Heart right ventricle (tissue), 16 donors: Measurements from ENCODE around the gene ZNF81. TPM values are rescaled to one million over a fixed set of nuclear protein-coding genes. Genes with fewer than 3 reads are reported as not detected.
"Not testable (repeated sequence)": the region's sequence is repeated elsewhere in the genome, so short reads cannot be mapped to it uniquely, and the experiment has no call there.

Source experiments
- ATAC-seq, 8 donors: fragments of 200-7000 bp; cut with Tn5 transposase; one replicate each; pipeline ENCODE4 v1.9.1; 2020; ENCODE audit warnings: mild to moderate bottlenecking in 8 of 8, moderate library complexity in 8 of 8, moderate number of reproducible peaks in 1 of 8
- DNase-seq, 2 donors: peaks; one replicate each; pipeline ENCODE4 v3.0.0-alpha.2; 2020
- H3K27ac ChIP-seq, 10 donors: fragments of 200-600 bp; sonication (generic) in 2 of 10; one replicate each; pipeline versions ENCODE4 v1.5.0 to v1.8.0; 2020 to 2022; ENCODE audit warnings: mild to moderate bottlenecking in 3 of 10
- H3K27me3 ChIP-seq, 7 donors: fragments of 200-600 bp; one replicate each; pipeline ENCODE4 v1.8.0; 2021 to 2022; ENCODE audit warnings: mild to moderate bottlenecking in 2 of 7
- H3K36me3 ChIP-seq, 9 donors: fragments of 200-600 bp; sonication (generic) in 1 of 9; one replicate each; pipeline versions ENCODE4 v1.5.0 to v1.8.0; 2020 to 2022; ENCODE audit warnings: mild to moderate bottlenecking in 2 of 9
- H3K4me1 ChIP-seq, 9 donors: fragments of 200-600 bp; sonication (generic) in 1 of 9; one replicate each; pipeline versions ENCODE4 v1.5.0 to v1.8.0; 2020 to 2022; ENCODE audit warnings: mild to moderate bottlenecking in 4 of 9
- H3K4me3 ChIP-seq, 10 donors: fragments of 200-600 bp; sonication (generic) in 2 of 10; one replicate each; pipeline versions ENCODE4 v1.5.0 to v1.8.0; 2020 to 2022; ENCODE audit warnings: mild to moderate bottlenecking in 7 of 10, moderate library complexity in 2 of 10
- H3K9me3 ChIP-seq, 11 donors: fragments of 200-600 bp in 10 of 11; sonication (generic) in 2 of 11; one replicate each; pipeline versions ENCODE4 v1.5.0 to v1.8.0; 2013 to 2022; ENCODE audit warnings: mild to moderate bottlenecking in 2 of 11, control low read depth in 1 of 11, moderate library complexity in 1 of 11
- CTCF ChIP-seq, 9 donors: fragments of 200-600 bp; sonication (generic) in 2 of 9; IDR thresholded peaks; one replicate each; pipeline versions ENCODE4 v1.5.0 to v1.8.0; 2021 to 2022; ENCODE audit warnings: antibody characterized with exemption in 9 of 9, mild to moderate bottlenecking in 5 of 9, moderate library complexity in 1 of 9
- WGBS, 2 donors: extraction: QIAGEN DNeasy Blood & Tissue Kit; methylation state at CpG; one replicate each; pipeline ENCODE4 v1.1.7; 2013; ENCODE audit warnings: inconsistent platforms in 1 of 2; 5-methylcytosine and 5-hydroxymethylcytosine counted together
- intact Hi-C, 10 donors: fragments of 100-400 bp; cut with DNase I; formaldehyde crosslinking; loops; one replicate each; pipeline versions ENCODE4 v1.11.1 to v1.14.2; 2022
- polyA plus RNA-seq, 2 donors: library from polyadenylated mRNA; stranded (reverse); fragments of 200-250 nt; gene quantifications; one replicate each; pipeline ENCODE4 v1.2.3, GENCODE V29; 2013
- total RNA-seq, 10 donors: library from RNA; stranded (reverse); fragmentation: NEBNext Ultra II Directional in 3 of 10; extraction: Animal tissue kit (Norgen Biotek cat#: 25700) in 3 of 10; gene quantifications; one replicate each; pipeline versions ENCODE4 v1.2.1 to v1.2.4, GENCODE V29; 2021 to 2023
- donor health status: Arrhythmogenic right ventricular cardiomyopathy.
- donor health status: ischemic (EF 13 %, LVEDD 7.1; RV severe dilation, severe dysfunction).
- donor health status: healthy with polysubstance abuse.
- donor health status: DM: no; HTN: yes; CAD: no.
- donor health status: DM: no; HTN: no; CAD: no.
- donor health status: ischemic (EF 25% LVEDD 6.9; RV normal size, moderate dysfunction).
- donor health status: ischemic (EF 25% LVEDD 5.7; RV mildly dilated, moderate dysfunction).
- donor health status: healthy.
- donor health status: DM: yes; HTN: yes; CAD: no.
- donor health status: Ischemic cardiomyopathy.
- donor health status: ischemic (EF 35%, LVEDD 5.7; RV mildly dilated, moderate dysfunction).
- donor health status: nonischemic (EF 11% LVEDD 7.7; RV severe dilation, severe dysfunction).
- donor health status: DM: yes; HTN: yes; CAD: no.
- donor health status: PGD.
- donor health status: ischemic (EF 29% LVEDD 5.4; RV normal size, mild dysfunction).
- donor health status: nonischemic (EF 23%, LVEDD 6.1; RV moderate dilation, normal function).

The ZNF81 gene
- total and polyA plus RNA-seq, 12 donors: 1.8 to 10.1 (median 6.5) TPM

GRCh38 chrX:47802589-47802988, 34.1 kb upstream of the ZNF81 start:
- TF ChIP-seq CTCF (IDR thresholded peaks at IDR 0.05): no peak
- Histone ChIP-seq H3K27ac (peak overlapping the region in 1 of 10 donors; percentile 30), H3K36me3 (no peaks in the 10 kb centered on the region), H3K4me3 (no peak overlapping the region), H3K4me1 (peaks cover 0 to 11% (median 0%) of the 10 kb centered on the region in 9 donors), H3K27me3 (peaks cover 0 to 21% (median 0%) of the 10 kb centered on the region in 7 donors), H3K9me3 (no peaks in the 10 kb centered on the region)
- no peak for DNase-seq
- intact Hi-C loops: no loop called here
- ATAC-seq: no peak
- 82 to 86% methylated on average over 4 of the region's 4 CpGs for WGBS, 2 donors

- DNase-seq: not testable (repeated sequence)
- H3K27ac ChIP-seq: peak overlapping the region in 1 of 10 donors; percentile 30
Observed at GRCh38 chrX:47803103-47803502, 33.6 kb upstream of the ZNF81 start.

GRCh38 chrX:47804315-47804714, 32.4 kb upstream of the ZNF81 start:
- Histone ChIP-seq H3K27ac (no peak overlapping the region), H3K27me3 (peaks cover 0 to 27% (median 0%) of the 10 kb centered on the region in 7 donors), H3K4me3 (no peak overlapping the region), H3K36me3 (no peaks in the 10 kb centered on the region), H3K4me1 (no peaks in the 10 kb centered on the region), H3K9me3 (no peaks in the 10 kb centered on the region)
- TF ChIP-seq CTCF (IDR thresholded peaks at IDR 0.05): no peak
- intact Hi-C loops: no loop called here
- 95 to 96% methylated on average over 9 of the region's 9 CpGs for WGBS, 2 donors
- DNase-seq (no peak), ATAC-seq (no peak)

More at GRCh38 chrX:47803103-47803502, 33.6 kb upstream of the ZNF81 start:
- H3K4me3 ChIP-seq, H3K9me3 ChIP-seq, H3K4me1 ChIP-seq, H3K36me3 ChIP-seq, intact Hi-C loops: not testable (repeated sequence)
- H3K27me3 ChIP-seq: peaks cover 0 to 26% (median 0%) of the 10 kb centered on the region in 7 donors
- 56 to 60% methylated on average over 21 of the region's 21 CpGs for WGBS, 2 donors
- peak; percentile 29 to 88 (median 65) for ATAC-seq

GRCh38 chrX:47805844-47806243, 30.9 kb upstream of the ZNF81 start:
- H3K4me1 ChIP-seq, H3K9me3 ChIP-seq, intact Hi-C loops, DNase-seq, H3K4me3 ChIP-seq, H3K36me3 ChIP-seq: not testable (repeated sequence)
- ATAC-seq: peak in 1 of 8 donors; percentile 7
- Histone ChIP-seq H3K27me3 (peaks cover 0 to 33% (median 0%) of the 10 kb centered on the region in 7 donors), H3K27ac (peak overlapping the region in 2 of 10 donors; percentile 22 to 39)
- 50 to 57% methylated on average over 1 of the region's 1 CpG for WGBS, 2 donors

- WGBS, 2 donors: 81% methylated on average over 11 to 12 of the region's 14 CpGs
- DNase-seq, H3K36me3 ChIP-seq, H3K4me1 ChIP-seq, intact Hi-C loops, H3K4me3 ChIP-seq, H3K9me3 ChIP-seq: not testable (repeated sequence)
- Histone ChIP-seq H3K27ac (peak overlapping the region in 5 of 10 donors; percentile 3 to 39 (median 22)), H3K27me3 (peaks cover 0 to 36% (median 0%) of the 10 kb centered on the region in 7 donors)
- peak; percentile 21 to 64 (median 49) for ATAC-seq
Observed at GRCh38 chrX:47806415-47807271, 30.1 kb upstream of the ZNF81 start.

GRCh38 chrX:47807272-47807538, 29.5 kb upstream of the ZNF81 start:
- intact Hi-C loops: not testable (repeated sequence)
- peak in 2 of 8 donors; percentile 34 to 36 for ATAC-seq

More at GRCh38 chrX:47807272-47807538, 29.5 kb upstream of the ZNF81 start:
- not testable (repeated sequence) for DNase-seq, H3K9me3 ChIP-seq, H3K36me3 ChIP-seq, H3K4me3 ChIP-seq, H3K4me1 ChIP-seq
- Histone ChIP-seq H3K27me3 (peaks cover 0 to 37% (median 0%) of the 10 kb centered on the region in 7 donors), H3K27ac (peak overlapping the region in 2 of 10 donors; percentile 34 to 39)
- 60 to 67% methylated on average over 3 of the region's 3 CpGs for WGBS, 2 donors
